ENCODE data around the gene KLF2. TPM values are rescaled to one million over a fixed set of nuclear protein-coding genes. Genes with fewer than 3 reads are reported as not detected.

KLF2 gene
- total RNA-seq, 2 donors from 2014 or later: 34.9 to 146 TPM

- H3K4me1 ChIP-seq (ENCODE audit: control insufficient read depth in 1 of 2, low read depth in 2 of 2): peaks cover 16 to 35% of the 10 kb centered on the region in 2 donors
- H3K27ac ChIP-seq: peak overlapping the region; percentile 86 to 88
- H3K27me3 ChIP-seq (replicated peaks; ENCODE audit: insufficient read depth): no peaks in the 10 kb centered on the region
- H3K4me3 ChIP-seq: peak overlapping the region; percentile 20
- H3K9me3 ChIP-seq: no peaks in the 10 kb centered on the region
- DNase-seq (ENCODE audit: low spot score) (no peak), ATAC-seq (ENCODE audit: insufficient number of reproducible peaks, low FRiP score, low read depth) (peak; percentile 61)
- H3K36me3 ChIP-seq: no peaks in the 10 kb centered on the region
- no peak for TF ChIP-seq CTCF (IDR thresholded peaks at IDR 0.05)
These were observed 8.7 kb upstream of the KLF2 start for GRCh38 chr19:16315825-16316505.

GRCh38 chr19:16316506-16316882 lies 8.1 kb upstream of the KLF2 start:
- Histone ChIP-seq H3K27me3 (replicated peaks; ENCODE audit: insufficient read depth) (no peaks in the 10 kb centered on the region), H3K4me3 (peak overlapping the region; percentile 20), H3K9me3 (no peaks in the 10 kb centered on the region), H3K36me3 (no peaks in the 10 kb centered on the region), H3K27ac (peak overlapping the region; percentile 86 to 88), H3K4me1 (ENCODE audit: control insufficient read depth in 1 of 2, low read depth in 2 of 2) (peaks cover 16 to 35% of the 10 kb centered on the region in 2 donors)
- DNase-seq (ENCODE audit: low spot score) (no peak), ATAC-seq (ENCODE audit: insufficient number of reproducible peaks, low FRiP score, low read depth) (no peak)
- TF ChIP-seq CTCF (IDR thresholded peaks at IDR 0.05): no peak

GRCh38 chr19:16319481-16319880 lies 5.1 kb upstream of the KLF2 start:
- no peak for TF ChIP-seq CTCF (IDR thresholded peaks at IDR 0.05)
- no peak overlapping the region for H3K27ac ChIP-seq

GRCh38 chr19:16320987-16321386 lies 3.6 kb upstream of the KLF2 start:
- no peak for DNase-seq (ENCODE audit: low spot score)
- no peak for TF ChIP-seq CTCF (IDR thresholded peaks at IDR 0.05)
- Histone ChIP-seq H3K27me3 (replicated peaks; ENCODE audit: insufficient read depth) (no peaks in the 10 kb centered on the region), H3K4me3 (no peak overlapping the region), H3K9me3 (no peaks in the 10 kb centered on the region), H3K36me3 (no peaks in the 10 kb centered on the region), H3K4me1 (ENCODE audit: control insufficient read depth in 1 of 2, low read depth in 2 of 2) (peaks cover 10 to 16% of the 10 kb centered on the region in 2 donors), H3K27ac (no peak overlapping the region)
- ATAC-seq (ENCODE audit: insufficient number of reproducible peaks, low FRiP score, low read depth): no peak

More at GRCh38 chr19:16319481-16319880, 5.1 kb upstream of the KLF2 start:
- H3K4me1 ChIP-seq (ENCODE audit: control insufficient read depth in 1 of 2, low read depth in 2 of 2): peaks cover 16 to 30% of the 10 kb centered on the region in 2 donors
- H3K4me3 ChIP-seq: no peak overlapping the region
- no peaks in the 10 kb centered on the region for H3K36me3 ChIP-seq
- ATAC-seq (ENCODE audit: insufficient number of reproducible peaks, low FRiP score, low read depth) (no peak), DNase-seq (ENCODE audit: low spot score) (no peak)
- no peaks in the 10 kb centered on the region for H3K9me3 ChIP-seq
- H3K27me3 ChIP-seq (replicated peaks; ENCODE audit: insufficient read depth): no peaks in the 10 kb centered on the region

- H3K4me3 ChIP-seq: peak overlapping the region; percentile 98
- no peaks in the 10 kb centered on the region for H3K36me3 ChIP-seq
- TF ChIP-seq CTCF (IDR thresholded peaks at IDR 0.05): no peak
- H3K4me1 ChIP-seq (ENCODE audit: control insufficient read depth in 1 of 2, low read depth in 2 of 2): peaks cover 17 to 36% of the 10 kb centered on the region in 2 donors
- H3K27ac ChIP-seq: peak overlapping the region; percentile 99
- no peak for ATAC-seq (ENCODE audit: insufficient number of reproducible peaks, low FRiP score, low read depth)
- DNase-seq (ENCODE audit: low spot score): no peak
- H3K27me3 ChIP-seq (replicated peaks; ENCODE audit: insufficient read depth): no peaks in the 10 kb centered on the region
- H3K9me3 ChIP-seq: no peaks in the 10 kb centered on the region
These were observed 518 bp downstream of the KLF2 start for GRCh38 chr19:16325161-16325527.
